Right lobe of liver (tissue), 4 donors: ENCODE data around the gene LZTR1.

Experiments used
- CTCF ChIP-seq, 4 donors: fragments of 200-600 bp in 3 of 4; fragments of 450-650 bp in 1 of 4; IDR thresholded peaks; one replicate each; pipeline versions ENCODE4 v1.5.1 to v1.8.0; 2016 to 2022; ENCODE audit warnings: antibody characterized with exemption in 4 of 4, mild to moderate bottlenecking in 2 of 4
- POLR2A ChIP-seq: fragments of 450-650 bp; IDR thresholded peaks from one replicate; pipeline ENCODE4 v1.6.1; 2017; ENCODE audit warnings: antibody characterized with exemption, mild to moderate bottlenecking
- donor health status: DM: no; HTN: no; CAD: no.
- donor health status: DM: no; HTN: no; CAD: no.
- donor health status: DM: no; HTN: yes; CAD: no.

- TF ChIP-seq CTCF (IDR thresholded peaks at IDR 0.05) (no peak), POLR2A (no peak)
These were observed 1.6 kb upstream of the LZTR1 start for GRCh38 chr22:20980523-20980922.
